CD4-positive, alpha-beta T cell treated with Interleukin-17A for 1 hour (primary cell): ENCODE results near the gene PAPPA2.
"Not testable (repeated sequence)": the region's sequence is repeated elsewhere in the genome, so short reads cannot be mapped to it uniquely, and the experiment has no call there.

ENCODE experiments used
- DNase-seq: peaks from one replicate; pipeline ENCODE4 v3.0.0-alpha.2; 2020

Gene PAPPA2

GRCh38 chr1:176612791-176613190, 149.8 kb downstream of the PAPPA2 start:
- DNase-seq = no peak

GRCh38 chr1:176617881-176618280, 154.9 kb downstream of the PAPPA2 start:
- DNase-seq = no peak

GRCh38 chr1:176619261-176619660, 156.3 kb downstream of the PAPPA2 start:
- no peak for DNase-seq

DNA sequence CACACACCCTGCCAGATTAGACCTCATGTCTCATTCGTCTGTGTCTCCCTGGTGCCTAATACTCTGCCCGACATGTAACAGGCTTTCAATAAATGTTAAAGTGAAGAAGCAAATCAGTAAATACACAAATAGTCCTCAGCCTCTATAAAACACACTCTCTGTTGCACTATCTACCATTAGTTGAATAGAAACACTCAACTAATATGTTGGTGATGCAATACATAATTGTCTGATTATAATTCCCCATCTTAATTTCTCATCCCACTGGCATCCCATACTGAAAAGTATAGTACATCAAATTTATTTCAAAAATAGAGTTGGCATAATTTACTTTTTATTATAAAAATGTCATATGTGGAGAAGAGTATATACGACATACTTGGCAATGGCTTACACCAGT, 162.4 kb downstream of the PAPPA2 start:
- no peak for DNase-seq

- DNase-seq = no peak
These were observed 163.6 kb downstream of the PAPPA2 start for GRCh38 chr1:176626572-176627061.

- no peak for DNase-seq
These were observed 165.8 kb downstream of the PAPPA2 start for GRCh38 chr1:176628775-176629174.

GRCh38 chr1:176634733-176635132, 171.8 kb downstream of the PAPPA2 start:
- not testable (repeated sequence) for DNase-seq

- DNase-seq = no peak
These were observed 175.9 kb downstream of the PAPPA2 start for GRCh38 chr1:176638713-176639526.

DNA sequence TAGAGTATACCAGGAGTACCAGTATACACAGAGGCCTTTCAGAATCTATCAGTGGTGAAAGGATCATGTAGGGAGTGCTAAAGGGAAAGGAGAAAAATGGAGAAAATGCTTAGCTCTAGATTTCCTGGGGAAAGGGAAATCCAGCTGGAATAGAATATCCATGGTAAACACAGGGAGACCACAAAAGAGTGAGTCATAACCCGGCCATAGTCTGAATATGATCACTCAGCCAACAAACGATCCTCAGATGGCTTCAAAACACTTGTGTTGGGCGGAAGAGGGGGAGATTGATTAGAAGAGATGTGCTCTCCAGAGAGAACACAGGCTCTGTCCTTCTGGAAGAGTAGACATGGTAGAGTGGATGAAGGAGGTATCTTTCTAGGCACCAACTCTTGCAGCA, 180.6 kb downstream of the PAPPA2 start:
- no peak for DNase-seq

GRCh38 chr1:176648556-176648955, 185.6 kb downstream of the PAPPA2 start:
- no peak for DNase-seq

- no peak for DNase-seq
These were observed 193.5 kb downstream of the PAPPA2 start for GRCh38 chr1:176656257-176656995.

GRCh38 chr1:176669782-176670181, 206.8 kb downstream of the PAPPA2 start:
- no peak for DNase-seq

- DNase-seq = no peak
These were observed 207.9 kb downstream of the PAPPA2 start for GRCh38 chr1:176670853-176671252.

GRCh38 chr1:176682830-176683535, 220.0 kb downstream of the PAPPA2 start:
- no peak for DNase-seq

GRCh38 chr1:176691251-176692228, 228.6 kb downstream of the PAPPA2 start:
- peak; percentile 16 for DNase-seq

- DNase-seq = no peak
These were observed 229.5 kb downstream of the PAPPA2 start for GRCh38 chr1:176692431-176692830.

- DNase-seq = no peak
These were observed 230.2 kb downstream of the PAPPA2 start for GRCh38 chr1:176692988-176693696.

DNA sequence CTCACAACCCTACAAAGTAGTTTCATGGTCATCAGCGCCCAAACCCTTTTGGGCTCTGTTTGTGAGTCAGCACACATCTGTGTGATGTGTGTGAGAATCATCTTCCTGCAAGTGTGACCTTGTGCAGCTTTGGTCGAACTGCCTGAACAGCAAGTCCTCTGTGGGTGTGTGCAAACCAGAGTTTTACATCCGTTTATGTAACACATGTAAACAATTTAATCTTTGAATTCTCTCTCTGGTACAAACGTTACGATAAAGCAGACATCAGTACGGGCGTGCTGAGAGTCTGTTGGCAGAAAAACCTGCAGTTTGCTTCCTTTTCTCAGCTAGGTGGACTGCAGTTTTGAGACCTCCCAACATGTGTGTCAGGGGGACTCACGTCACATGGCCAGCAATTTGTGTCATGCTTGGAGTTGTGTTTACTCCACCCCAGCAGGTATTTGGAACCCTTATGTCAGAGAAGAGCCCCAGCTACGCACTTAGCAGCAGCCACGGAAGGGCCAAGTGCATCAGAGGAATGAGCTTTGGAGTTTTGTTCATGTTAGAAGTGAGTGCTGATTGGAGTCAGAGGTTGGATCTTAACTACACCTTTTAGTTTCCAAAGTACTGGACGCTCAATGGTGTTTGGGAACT, 230.8 kb downstream of the PAPPA2 start:
- no peak for DNase-seq

DNA sequence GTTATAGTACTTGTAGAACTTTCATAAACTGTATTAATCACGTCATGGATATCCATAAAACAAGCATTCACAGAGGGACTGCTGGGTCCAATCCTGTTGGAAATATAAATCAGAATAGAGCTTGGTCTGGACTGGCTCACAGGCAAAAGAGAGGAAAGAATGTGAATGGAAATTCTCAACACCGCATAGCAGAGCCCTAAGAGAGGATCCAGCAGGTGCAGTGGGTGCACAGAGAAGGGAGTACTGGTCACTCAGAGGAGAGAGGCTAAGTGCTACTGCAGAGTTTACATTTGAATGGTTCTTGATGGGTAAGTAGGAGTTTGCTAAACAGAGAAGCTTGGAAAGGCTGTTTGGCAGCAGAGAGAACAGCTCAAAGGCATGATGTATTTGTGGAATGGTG, 231.7 kb downstream of the PAPPA2 start:
- no peak for DNase-seq

- no peak for DNase-seq
These were observed 233.1 kb downstream of the PAPPA2 start for GRCh38 chr1:176696109-176696508.

DNA sequence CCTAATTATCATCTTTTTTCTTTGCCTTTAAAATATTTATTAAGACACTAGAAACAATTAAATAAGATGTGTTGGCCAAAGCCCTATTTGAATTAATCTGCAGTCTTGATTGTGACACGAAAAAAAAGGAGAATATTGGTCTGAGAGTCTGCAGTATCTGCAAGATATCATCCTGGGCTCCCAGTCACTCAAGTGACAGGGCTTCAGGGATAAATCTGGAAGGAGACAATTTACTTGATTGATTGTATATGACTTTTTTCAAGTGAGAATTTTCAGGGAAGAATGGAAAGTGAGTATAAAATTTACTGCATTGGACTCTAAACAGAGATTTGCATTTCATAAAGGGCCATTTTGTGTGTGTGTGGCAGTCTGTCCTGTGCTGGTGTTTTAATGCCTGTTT, 233.7 kb downstream of the PAPPA2 start:
- no peak for DNase-seq
